Femur (tissue), 1 donor: Measurements from ENCODE around the gene TRIP6.

Experiments used
- DNase-seq: peaks from one replicate; pipeline ENCODE4 v3.0.0-alpha.2; 2017

Gene TRIP6

DNA sequence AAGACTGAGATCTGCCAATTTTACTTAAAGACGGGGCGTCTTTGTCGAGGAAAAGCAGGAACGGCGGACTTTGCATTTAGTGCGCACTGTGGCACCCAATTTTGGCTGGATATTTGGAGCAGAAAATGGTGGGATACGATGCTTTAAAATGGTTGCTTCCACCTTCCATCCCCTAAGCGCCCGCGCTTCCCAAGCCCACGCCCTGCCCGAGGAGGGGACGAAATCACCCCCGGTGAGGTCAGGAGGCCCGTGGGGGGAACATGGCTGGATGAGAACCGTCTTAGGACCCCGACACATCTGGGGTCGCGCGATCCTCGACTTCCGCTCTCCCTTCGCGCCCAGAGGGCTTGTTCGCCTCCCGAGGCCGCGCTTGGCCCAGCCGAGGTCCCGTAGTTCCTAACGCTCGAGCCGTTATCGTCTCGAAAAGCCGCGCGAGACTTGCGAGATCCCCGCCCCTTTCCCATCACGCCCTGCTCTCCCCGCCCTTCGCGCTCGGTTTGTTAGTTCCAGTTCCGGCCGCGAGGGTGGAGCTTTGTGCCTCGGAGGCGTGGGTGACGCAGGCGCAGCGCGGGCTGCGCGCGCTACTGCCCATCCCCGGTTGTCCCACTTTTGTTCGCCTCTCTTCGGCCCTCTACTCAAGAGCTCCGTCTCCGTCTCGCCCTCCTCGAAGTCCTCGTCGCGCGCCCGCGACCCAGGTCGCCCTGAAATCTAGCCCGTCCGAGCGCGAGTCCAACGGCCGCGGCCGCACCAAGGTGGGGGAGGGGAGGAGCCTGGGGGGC, 7.6 kb downstream of the TRIP6 start, which contains the start of gene SRRT:
Gene SRRT (plus strand): TSS at position 527 of the 779 bp plus-strand sequence. CDS start 488 bp downstream, outside the sequence.
- peak; percentile 99 for DNase-seq

GRCh38 chr7:100875356-100875751, 8.2 kb downstream of the TRIP6 start:
- DNase-seq: no peak

DNA sequence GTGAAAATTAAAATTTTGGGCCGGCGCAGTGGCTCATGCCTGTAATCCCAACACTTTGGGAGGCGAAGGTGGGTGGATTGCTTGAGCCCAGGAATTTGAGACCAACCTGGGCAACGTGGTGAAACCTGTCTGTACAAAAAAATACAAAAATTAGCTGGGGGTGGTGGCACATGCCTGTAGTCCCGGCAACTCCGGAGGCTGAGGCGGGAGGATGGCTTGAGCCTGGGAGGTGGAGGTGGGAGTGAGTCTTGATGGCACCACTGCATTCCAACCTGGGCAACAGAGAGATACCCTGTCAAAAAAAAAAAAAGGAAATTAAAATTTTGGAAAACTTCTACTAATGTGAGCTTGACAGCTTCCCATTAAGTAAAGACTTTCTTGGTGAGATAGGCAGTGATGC, 10.8 kb downstream of the TRIP6 start:
- DNase-seq: no peak

- no peak for DNase-seq
Measured at GRCh38 chr7:100878685-100879084, 11.5 kb downstream of the TRIP6 start.

GRCh38 chr7:100879685-100880261, 12.6 kb downstream of the TRIP6 start:
- no peak for DNase-seq

DNA sequence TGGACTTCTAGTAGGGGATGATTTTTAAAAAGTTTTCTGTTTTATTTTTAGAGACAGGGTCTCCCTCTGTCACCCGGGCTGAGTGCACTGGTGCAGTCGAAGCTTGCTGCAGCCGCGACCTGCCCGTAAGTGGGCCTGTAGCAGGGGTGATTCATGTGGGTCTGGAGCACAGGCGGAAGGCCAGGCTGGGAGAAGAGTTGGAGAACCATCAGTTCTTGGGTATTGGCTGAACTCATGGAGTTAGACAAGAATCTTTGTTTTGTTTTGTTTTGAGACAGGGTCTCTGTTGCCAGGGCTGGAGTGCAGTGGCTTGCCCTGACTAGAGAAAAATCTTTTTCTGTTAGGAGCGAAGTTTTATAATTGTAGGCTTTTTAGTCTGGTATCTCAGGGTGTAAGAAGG, 13.5 kb downstream of the TRIP6 start:
- DNase-seq: no peak

DNA sequence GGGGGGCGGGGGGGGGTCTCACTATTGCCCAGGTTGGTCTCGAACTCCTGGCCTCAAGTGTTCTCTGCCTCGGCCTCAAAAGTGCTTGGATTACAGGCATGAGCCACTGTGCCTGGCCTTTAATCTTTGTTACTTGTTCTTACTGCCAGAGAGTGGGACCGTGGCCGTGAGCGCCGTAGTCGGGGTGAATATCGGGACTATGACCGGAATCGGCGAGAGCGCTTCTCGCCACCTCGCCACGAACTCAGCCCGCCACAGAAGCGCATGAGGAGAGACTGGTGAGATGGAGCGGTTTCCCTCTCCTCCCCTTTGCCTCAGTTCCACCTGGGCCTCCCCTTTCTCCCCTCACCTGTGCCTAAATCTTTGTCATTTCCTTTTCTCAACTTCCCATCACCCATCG, 13.9 kb downstream of the TRIP6 start:
- DNase-seq: no peak

DNA sequence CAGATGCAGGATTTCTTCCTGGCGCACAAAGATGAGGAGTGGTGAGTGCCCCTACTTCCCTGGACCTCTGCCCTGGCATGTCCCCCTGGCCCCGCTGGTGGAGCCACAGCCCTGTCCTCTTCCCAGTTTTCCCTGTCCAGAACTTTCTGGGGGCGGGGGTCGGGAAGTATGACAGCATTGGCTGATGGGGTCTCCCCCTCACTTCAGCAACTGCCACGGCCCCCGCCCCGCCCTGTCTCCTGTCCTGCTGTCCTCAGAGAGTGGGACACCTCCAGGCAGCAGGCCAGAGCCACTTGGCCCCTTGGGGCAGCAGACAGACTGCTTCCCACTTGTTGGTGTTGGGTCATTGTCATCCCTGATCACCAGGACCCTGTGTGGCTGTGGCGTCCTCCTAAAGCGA, 15.0 kb downstream of the TRIP6 start:
- no peak for DNase-seq

GRCh38 chr7:100882785-100883526, 15.8 kb downstream of the TRIP6 start:
- DNase-seq: no peak

- DNase-seq: no peak
Measured at GRCh38 chr7:100884736-100885439, 17.7 kb downstream of the TRIP6 start.

- no peak for DNase-seq
Measured at GRCh38 chr7:100885440-100886141, 18.4 kb downstream of the TRIP6 start.

DNA sequence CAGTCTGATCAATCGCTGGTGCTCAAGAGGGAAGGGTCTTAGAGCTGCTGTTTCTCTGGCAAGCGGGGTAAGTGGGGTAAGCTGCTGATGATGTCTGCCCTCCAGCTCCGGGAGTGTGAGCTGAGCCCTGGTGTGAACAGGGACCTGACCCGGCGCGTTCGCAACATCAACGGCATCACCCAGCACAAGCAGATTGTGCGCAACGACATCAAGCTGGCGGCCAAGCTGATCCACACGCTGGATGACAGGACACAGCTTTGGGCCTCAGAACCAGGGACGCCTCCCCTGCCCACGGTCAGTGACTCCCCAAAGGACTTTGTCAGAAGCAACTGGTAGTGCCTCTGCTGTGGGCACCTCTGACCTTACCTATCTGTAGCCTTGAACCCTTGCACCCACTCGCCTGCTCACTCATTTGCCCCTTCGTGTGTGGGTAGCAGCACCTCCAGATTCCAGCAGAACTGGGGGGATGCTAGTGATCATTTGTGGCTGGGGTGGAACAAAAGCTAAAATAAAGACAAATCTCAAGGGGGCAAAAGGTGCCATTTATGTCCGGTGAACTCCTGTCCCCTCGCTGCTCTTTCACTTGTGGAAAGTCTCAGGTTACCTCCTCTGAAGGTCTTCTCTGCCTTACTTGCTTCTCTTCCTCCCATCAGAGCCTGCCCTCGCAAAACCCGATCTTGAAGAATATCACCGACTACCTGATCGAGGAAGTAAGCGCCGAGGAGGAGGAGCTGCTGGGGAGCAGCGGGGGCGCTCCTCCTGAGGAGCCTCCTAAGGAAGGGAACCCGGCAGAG, 19.2 kb downstream of the TRIP6 start:
- DNase-seq: no peak

DNA sequence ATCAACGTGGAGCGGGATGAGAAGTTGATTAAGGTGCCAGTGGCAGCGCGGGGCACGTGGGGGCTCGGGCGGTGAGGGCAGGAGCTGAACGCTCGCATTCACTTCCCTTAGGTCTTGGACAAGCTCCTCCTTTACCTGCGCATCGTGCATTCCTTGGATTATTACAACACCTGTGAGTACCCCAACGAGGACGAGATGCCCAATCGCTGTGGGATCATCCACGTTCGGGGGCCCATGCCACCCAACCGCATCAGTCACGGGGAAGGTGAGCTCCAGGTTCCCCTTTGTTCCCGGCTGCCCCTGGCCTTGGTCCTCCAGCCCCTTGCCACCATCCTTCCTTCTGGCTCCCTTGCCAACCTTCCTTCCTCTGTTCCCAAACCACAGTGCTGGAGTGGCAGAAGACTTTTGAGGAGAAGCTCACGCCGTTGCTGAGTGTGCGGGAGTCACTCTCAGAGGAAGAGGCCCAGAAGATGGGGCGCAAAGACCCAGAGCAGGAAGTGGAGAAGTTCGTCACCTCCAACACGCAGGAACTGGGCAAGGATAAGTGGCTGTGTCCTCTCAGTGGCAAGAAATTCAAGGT, 19.8 kb downstream of the TRIP6 start:
- no peak for DNase-seq

DNA sequence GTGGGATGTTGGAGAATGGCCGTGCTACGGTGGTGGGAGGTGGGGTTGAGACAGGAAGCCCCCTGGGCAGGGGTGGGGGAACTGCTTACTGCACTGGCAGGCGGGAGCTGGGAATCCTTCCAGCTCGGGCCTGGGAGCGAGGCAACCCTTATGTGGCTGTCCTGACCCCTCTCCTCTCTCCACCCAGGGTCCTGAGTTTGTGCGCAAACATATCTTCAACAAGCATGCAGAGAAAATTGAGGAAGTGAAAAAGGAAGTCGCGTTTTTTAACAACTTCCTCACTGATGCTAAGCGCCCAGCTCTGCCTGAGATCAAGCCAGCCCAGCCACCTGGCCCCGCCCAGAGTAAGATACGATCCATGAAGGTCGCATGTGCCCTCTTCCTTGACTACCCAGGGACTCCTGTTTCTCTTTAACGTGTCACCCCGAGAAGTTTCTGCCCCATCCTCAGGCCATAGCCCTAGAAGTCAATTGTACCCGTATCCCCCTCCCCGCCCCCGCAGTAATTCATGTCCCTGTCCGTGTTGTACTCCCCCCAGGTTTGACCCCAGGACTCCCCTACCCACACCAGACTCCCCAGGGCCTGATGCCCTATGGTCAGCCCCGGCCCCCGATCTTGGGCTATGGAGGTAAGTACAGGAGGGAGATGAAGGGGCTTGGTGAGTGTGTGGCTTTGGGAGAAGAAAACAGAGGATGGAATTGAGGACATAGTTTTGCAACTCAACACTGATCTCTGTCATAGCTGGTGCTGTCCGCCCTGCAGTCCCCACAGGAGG, 20.5 kb downstream of the TRIP6 start:
- peak; percentile 46 for DNase-seq

- DNase-seq: no peak
Measured at GRCh38 chr7:100888291-100888987, 21.3 kb downstream of the TRIP6 start.

DNA sequence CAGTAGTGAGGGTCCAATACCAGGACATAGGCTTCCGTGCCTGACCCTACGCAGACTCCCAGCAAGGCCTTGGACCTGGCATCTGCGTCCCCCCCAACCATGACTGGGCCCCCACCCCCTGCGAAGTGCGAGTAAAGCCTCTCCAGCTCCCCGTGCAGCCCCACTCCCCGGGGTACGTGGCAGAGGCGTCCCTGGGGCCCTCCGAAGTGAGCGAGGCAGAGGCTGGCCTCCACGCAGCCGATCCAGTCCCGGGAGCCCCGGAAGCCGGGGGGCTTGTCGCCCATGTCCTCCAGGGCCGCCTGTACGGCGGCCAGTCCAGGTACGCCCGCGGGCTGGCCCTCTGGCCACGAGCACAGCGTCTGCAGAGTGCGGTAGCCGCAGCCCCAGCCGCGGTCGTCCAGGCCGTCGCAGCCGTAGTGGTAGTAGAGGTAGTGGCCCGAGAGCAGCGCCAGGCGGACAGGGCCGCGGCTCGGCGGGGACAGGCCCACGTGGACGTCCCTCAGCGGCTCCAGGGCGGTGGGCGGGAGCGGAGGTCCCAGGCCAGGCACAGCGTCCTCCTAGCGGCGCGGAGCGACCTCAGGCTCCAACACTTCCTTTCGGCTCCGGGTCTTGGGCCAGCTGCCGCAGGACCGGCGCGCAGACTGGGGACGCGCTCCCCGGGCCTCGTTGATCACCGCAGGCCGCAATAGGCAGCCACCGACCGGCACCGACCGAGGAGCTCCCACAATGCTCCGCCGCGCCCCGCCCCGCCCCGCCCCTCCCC, 22.0 kb downstream of the TRIP6 start, which contains the start of gene UFSP1:
Gene UFSP1 (minus strand): TSS at position 728 of the 763 bp plus-strand sequence. CDS start 444 bp downstream, at position 284.
- DNase-seq: peak; percentile 49

DNA sequence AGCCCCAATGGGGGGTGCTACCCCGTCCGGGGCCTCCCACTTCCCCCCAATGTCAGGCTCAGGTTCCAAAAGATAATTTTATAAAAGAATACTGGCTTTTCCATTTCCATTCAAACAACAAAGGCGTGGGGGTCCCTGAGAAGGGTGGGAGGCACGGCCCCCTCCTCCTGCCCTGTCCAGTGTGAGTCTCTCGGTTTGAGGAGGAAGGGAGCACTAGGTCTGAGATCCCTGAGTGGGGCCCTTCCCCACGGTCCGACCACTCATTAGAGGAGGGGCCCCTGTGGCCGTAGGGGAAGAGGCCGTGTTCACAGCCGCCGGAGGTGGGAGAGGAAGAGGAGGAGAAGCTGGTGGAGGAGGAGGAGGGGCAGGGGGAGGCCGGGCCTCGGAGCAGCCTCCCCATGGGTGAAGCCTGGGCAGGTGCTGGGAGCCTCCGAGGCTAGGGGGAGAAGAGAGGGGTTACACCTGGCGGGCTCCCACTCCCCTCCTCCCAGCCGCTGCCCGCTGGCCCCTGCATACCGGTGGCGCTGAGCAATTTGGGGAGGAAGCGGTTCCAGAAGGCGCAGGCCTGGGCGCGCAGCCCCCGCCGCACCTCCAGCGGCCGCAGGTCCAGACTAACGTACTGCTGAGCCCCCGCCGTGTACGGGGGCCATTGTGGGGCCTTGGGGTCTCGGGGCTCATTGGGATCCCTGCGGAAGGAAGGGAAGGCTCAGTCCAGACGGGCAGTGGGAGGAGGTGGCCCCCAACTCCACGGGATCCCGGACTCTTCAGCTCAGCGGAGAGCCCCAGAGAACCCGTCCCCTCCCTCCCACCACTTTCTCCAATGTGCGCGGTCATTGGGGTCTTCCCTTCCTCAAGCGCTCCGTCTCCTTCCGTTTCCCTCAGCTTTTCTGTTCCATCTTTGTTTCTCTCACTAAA, 23.7 kb downstream of the TRIP6 start:
- peak; percentile 57 for DNase-seq
